ACC112 (cell line): ENCODE data around the gene CLMP.

ENCODE experiments used
- H2AFZ ChIP-seq: fragments of 200-600 bp; sonication (generic); one replicate; pipeline ENCODE4 v1.6.0; 2017; ENCODE audit warnings: antibody characterized with exemption, low read length; ENCODE audit not compliant: unreplicated experiment
- H3K27ac ChIP-seq: fragments of 200-600 bp; sonication (generic); 2 replicates; pipeline ENCODE4 v1.5.1; 2014; ENCODE audit warnings: low read depth, mild to moderate bottlenecking, antibody characterized with exemption, low read length, moderate library complexity
- H3K27me3 ChIP-seq: fragments of 200-600 bp; sonication (generic); 2 replicates; pipeline ENCODE4 v1.6.1; 2014; ENCODE audit warnings: mild to moderate bottlenecking, antibody characterized with exemption, low read length, moderate library complexity, mixed read lengths; ENCODE audit not compliant: insufficient read depth
- H3K36me3 ChIP-seq: fragments of 200-600 bp; sonication (generic); 2 replicates; pipeline ENCODE4 v1.6.1; 2016; ENCODE audit warnings: mild to moderate bottlenecking, antibody characterized with exemption, low read length, moderate library complexity, mixed read lengths; ENCODE audit not compliant: insufficient read depth
- H3K4me1 ChIP-seq: fragments of 200-600 bp; sonication (generic); one replicate; pipeline ENCODE4 v1.6.1; 2016; ENCODE audit warnings: low read length, mixed read lengths; ENCODE audit not compliant: insufficient read depth, unreplicated experiment, control insufficient read depth
- H3K4me3 ChIP-seq: fragments of 200-600 bp; sonication (generic); 2 replicates; pipeline ENCODE4 v1.5.1; 2014; ENCODE audit warnings: mild to moderate bottlenecking, low read depth, low read length
- H3K79me2 ChIP-seq: fragments of 200-600 bp; sonication (generic); one replicate; pipeline ENCODE4 v1.6.0; 2016; ENCODE audit warnings: low read length; ENCODE audit not compliant: control insufficient read depth, unreplicated experiment, insufficient read depth

Gene CLMP

GRCh38 chr11:123035831-123036230 is 159.2 kb downstream of the CLMP start:
- H2AFZ ChIP-seq, result no peak overlapping the region
- no peaks in the 10 kb centered on the region for H3K27me3 ChIP-seq
- H3K4me3 ChIP-seq, result no peak overlapping the region
- no peaks in the 10 kb centered on the region for H3K4me1 ChIP-seq
- no peaks in the 10 kb centered on the region for H3K79me2 ChIP-seq
- H3K36me3 ChIP-seq, result no peaks in the 10 kb centered on the region
- H3K27ac ChIP-seq, result no peak overlapping the region

GRCh38 chr11:123034597-123034996 is 160.5 kb downstream of the CLMP start:
- no peak overlapping the region for H3K4me3 ChIP-seq
- H2AFZ ChIP-seq, result no peak overlapping the region
- H3K27ac ChIP-seq, result no peak overlapping the region
- no peaks in the 10 kb centered on the region for H3K79me2 ChIP-seq
- H3K36me3 ChIP-seq, result no peaks in the 10 kb centered on the region
- H3K27me3 ChIP-seq, result no peaks in the 10 kb centered on the region
- H3K4me1 ChIP-seq, result no peaks in the 10 kb centered on the region

GRCh38 chr11:123033895-123034294 is 161.2 kb downstream of the CLMP start:
- Histone ChIP-seq H3K4me1 (no peaks in the 10 kb centered on the region), H3K36me3 (no peaks in the 10 kb centered on the region), H3K79me2 (no peaks in the 10 kb centered on the region), H3K4me3 (no peak overlapping the region), H2AFZ (no peak overlapping the region), H3K27me3 (no peaks in the 10 kb centered on the region), H3K27ac (no peak overlapping the region)

- H3K4me3 ChIP-seq, result no peak overlapping the region
- H3K27me3 ChIP-seq, result no peaks in the 10 kb centered on the region
- H3K27ac ChIP-seq, result no peak overlapping the region
- no peaks in the 10 kb centered on the region for H3K36me3 ChIP-seq
- H2AFZ ChIP-seq, result no peak overlapping the region
- no peaks in the 10 kb centered on the region for H3K79me2 ChIP-seq
- no peaks in the 10 kb centered on the region for H3K4me1 ChIP-seq
These were observed 164.5 kb downstream of the CLMP start for GRCh38 chr11:123030517-123030916.

- Histone ChIP-seq H3K4me3 (no peak overlapping the region), H3K4me1 (no peaks in the 10 kb centered on the region), H3K36me3 (no peaks in the 10 kb centered on the region), H3K27me3 (peaks cover 9% of the 10 kb centered on the region), H2AFZ (peak overlapping the region; percentile 2), H3K27ac (no peak overlapping the region), H3K79me2 (no peaks in the 10 kb centered on the region)
These were observed 174.1 kb downstream of the CLMP start for GRCh38 chr11:123020968-123021367.
